Stimulated activated CD4-positive, alpha-beta T cell treated with anti-CD3 and anti-CD28 coated beads, Interleukin-4, amount 100 ng/mL, for 24 hours (primary cell): ENCODE results near the gene IFI27L2.

ENCODE experiments used
- DNase-seq: peaks from one replicate; pipeline ENCODE4 v3.0.0-alpha.2; 2020

IFI27L2 gene

DNA sequence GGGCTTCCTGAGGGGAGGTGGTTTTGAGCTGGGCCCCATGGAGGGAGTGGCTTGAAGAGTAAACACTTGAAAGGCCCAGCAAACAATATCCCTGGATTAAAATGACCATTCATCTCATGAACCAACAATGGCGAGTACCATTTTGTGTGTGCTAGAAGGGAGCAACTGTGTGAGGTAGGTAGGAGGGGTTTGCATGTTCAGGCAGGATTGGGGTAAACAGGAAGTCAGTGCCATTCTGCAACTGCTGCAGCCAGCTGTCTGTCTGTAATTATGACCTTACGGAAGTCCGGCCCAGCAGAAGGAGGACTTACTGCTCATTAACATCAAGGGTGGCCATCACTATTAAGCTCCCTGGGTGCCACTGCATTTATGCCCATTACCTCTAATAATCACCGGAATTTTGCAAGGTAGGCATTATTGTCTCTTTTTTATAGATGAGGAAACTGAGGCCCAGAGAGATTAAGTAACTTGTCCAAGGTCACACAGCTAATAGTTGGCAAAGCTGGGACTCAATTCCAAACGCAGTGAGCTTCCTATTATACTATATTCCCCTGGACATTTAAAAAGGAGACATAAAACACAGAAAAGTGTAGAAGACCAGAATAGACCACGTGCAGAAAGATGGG, 16.6 kb upstream of the IFI27L2 start:
- no peak for DNase-seq

DNA sequence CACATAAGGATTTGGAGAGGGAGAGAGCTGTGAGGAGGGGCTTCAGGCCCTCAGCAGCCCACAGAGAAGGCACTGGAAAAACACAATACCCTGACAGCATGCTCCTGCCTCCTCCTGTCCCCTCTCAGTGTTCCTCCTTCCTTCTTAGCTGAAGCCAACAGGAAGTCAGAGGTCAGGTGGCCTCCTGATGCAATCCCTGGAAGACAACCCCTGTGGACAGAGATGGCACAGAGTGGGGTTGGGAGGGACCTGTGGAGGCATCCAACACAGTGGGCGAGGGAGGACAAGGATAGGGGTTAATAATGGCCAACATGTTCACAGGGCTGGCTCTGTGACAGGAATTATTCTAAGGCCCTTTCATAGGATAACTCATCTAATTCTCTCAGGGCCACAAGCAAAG, 15.4 kb upstream of the IFI27L2 start:
- no peak for DNase-seq

DNA sequence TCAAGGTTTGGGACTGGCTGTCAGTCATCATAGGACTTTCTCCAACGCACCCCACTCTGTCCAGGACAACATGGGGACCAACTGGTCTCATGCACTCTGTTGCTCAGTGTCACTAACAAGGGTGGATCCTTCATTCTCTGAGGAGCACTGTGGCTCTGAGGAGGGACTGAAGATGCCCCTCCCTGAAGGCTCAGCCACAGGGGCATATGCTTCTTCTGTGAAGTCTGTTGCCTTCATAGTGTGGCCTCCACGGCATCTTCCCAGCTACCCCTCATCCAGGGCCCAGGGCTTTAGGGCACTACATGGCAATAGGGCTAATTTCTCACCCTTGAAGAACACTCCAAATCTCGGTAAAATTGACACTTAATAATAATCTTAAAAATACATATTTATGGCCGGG, 14.3 kb upstream of the IFI27L2 start:
- DNase-seq: no peak

DNA sequence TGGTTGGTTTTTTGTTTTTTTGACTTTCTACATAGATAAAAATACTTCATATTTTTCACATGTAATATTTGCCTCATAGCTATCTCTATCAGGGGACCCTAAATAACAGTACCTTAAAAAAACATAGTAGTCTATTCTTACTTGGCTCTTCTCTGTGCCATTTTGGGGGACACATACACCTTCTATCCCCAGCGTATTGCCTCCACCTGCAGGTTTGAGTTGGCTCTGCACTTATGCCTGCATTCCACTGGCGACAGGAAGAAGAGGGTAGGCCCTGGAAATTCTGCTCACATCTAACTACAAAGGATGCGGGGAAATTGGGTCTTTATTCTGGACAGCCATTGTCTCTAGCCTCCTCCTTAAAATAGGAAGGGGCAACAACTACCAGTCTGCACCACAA, 13.8 kb upstream of the IFI27L2 start:
- no peak for DNase-seq

DNA sequence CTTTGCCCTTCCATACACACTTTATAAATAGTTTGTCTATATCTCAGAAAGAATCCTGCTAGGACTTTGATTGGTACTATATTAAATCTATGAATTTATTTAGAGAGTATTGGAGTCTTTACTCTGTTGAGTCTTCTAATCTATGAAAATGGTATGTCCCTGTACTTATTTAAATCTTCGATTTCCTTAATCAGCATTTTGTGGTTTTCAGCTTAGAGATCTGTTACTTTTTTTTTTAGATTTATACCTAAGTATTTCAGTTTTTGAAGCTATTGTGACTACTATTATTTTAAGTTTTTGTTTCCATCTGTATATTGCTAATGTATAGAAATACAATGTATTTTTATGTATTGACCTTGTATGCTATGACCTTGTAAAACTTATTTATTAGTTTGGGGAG, 13.4 kb upstream of the IFI27L2 start:
- no peak for DNase-seq

DNA sequence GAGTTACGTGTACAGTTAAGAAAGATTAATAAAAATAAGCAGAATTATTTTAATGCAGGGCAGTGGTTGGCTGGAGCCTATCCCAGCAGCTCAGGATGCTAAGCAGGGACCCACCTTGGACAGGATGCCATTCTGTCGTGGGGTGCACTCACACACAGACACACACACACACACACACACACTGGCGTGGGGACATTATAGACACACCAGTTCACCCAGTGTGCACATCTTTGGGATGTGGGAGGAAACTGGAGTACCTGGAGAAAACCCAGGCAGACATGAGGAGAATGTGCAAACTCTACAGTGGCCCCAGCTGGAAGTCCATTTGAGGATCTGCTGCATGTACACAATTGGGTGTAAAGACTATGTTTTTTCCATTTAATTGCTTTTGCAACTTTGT, 12.8 kb upstream of the IFI27L2 start:
- no peak for DNase-seq

DNA sequence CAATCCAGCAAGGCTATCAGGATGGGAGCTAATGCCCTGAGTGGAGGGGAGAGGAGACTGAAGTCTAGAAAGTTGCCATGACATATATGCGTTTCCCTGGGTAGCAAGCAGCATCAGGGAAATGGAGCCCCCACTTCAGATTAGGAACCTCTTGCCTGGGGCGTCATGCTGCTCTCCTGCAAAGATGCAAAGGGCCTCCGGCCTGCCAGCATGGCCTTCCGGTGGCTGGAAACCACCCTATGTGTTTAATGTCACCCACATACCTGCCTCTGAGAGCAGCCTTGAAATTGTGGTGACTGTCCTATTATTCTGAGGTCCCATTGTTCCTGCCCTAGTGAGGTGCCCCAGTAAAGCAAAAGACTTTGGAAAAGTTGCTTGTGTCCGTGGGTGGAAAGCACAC, 10.0 kb upstream of the IFI27L2 start:
- DNase-seq: no peak

DNA sequence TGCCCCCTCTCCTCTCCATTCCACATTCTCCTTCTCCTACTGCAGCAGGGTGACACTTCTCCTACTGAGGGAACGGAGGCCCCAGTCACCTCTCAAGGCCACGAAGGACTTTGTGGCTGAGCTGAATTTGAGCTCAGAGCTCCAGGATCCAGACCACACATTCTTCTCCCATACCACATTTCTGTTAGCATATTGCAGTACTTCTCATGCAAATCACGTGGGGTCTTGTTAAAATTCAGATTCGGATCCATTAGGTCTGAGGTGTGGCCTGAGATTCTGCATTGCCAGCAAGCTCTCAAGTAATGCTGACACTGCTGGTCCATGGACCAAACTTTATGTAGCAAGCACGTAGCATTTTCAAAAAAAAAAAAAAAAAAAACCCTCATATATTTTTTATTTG, 9.6 kb upstream of the IFI27L2 start:
- no peak for DNase-seq

DNA sequence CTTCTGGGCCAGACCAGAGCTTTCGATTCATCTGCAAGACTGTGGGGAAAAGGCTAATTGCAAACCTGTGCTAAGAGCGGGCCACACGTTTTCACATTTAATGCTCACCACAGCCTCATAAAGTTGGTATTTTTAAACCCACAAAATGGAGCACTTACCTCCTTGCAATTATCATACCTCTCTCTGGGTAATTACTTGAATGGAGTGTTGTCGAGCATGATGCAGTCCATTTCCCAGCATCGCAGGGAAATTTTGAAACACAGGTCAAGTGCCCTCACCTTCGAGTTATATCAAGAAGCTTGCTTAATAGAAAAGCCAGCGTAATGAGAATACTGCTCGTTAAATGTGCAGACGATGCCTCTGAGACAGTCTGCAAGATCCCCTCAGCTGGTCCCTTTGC, 8.8 kb upstream of the IFI27L2 start:
- no peak for DNase-seq

DNA sequence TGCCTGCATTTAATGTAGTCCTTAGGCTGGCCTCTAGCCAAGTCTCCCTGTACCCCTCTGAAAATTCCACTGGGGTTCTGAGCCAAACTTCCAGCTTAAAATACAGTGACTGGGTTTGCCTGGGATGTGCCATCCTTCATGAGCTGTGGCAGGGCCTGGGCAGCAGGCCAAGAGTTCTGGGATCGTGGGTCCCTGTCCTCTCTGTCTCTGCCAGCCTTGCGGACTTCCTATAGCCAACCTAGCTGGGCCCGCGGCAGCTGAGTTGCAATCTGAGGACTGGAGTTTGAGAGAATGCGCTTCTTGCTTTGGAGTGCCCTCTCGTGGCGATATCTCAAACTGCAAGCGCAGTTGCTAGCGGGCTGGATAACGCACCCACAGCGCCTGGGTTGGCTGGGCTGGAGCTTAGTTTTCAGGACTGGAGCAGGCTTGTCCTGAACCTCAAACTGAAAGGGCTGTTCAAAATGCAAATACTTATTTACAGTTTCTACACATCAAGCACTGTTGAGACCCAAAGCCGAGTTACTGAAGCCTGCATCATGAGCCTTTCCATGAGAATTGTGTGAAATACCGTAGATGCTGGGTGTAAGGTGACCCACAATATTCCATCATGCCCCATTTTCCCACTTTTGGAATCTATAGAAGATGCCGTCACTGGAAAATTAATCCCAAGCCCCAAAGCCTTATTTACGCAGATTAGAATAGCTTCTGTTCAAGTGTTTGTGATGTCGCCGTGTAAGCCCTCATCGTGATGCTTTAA, 7.3 kb upstream of the IFI27L2 start:
- DNase-seq: peak; percentile 87

DNA sequence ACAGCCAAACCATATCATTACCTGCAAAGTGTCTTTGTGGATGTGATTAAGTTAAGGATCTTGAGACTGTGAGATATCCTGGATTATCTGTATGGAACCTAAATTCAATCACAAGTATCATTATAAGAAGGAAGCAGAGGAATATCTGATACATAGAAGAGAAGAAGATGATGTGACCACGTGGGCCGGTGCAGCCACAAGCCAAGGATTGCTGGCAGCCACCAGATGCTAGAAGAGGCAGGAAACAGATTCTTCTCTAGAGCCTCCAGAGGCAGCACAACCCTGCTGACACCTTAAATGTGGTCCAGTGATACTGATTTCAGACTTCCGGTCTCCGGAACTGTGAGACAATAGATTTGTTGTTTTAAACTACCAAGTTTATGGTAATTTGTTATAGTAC, 6.1 kb upstream of the IFI27L2 start:
- no peak for DNase-seq

DNA sequence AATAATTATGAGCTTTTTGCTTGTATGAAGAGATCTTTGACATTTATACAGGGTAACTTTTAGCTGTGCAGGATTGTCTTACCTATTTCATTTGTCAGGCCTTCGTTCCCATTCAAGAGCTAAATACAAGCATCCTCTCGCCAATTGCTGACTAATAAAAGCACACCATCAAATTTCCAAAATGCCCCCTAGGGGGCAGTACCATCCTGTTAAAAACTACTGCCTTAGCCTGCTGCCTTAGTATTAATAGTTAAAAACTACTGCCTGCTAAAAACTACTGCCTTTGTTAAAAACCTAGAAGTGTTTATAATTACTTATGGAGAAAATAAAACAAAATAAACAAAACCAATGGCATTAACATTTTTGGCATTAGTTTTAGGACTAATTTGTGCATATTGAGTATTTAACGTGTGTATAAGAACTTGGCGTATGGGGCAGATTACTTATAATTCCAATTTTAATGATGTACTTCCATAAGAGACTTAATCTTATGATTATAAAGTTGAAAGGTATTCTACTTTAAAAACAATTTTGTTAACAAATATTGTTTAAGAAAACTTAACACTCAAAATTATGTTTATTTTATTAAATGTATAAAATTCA, 3.0 kb upstream of the IFI27L2 start:
- DNase-seq: peak; percentile 73

DNA sequence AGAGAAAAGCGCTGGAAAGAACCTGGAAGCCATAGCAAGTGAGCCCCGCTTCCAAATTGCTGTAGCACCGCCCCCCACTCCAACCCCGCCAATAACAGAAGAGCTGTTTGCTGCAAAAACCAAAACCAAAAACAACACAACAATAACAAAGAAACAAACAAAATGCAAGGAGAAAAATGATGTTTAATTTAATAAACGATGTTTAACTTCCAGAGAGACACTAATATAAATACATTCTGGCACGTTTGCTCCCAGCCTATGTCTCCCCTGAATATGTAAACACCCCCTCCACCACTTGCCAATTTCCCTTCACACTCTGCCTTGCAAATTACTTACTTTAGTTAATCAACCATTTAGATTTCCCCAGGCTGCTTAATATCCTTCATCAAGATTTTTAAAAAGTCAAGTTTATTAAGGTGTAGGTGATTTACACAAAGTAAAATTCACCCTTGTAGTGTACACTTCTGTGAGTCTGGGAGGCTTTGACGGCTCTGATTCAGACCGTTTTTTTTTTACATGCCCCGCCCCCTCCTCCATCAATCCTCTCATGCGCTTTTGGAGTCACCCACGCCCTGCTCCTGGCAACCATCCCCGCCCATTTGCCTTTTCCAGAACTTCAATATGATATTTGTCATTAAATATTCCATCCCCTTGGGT, 482 bp upstream of the IFI27L2 start:
- DNase-seq: peak; percentile 26

DNA sequence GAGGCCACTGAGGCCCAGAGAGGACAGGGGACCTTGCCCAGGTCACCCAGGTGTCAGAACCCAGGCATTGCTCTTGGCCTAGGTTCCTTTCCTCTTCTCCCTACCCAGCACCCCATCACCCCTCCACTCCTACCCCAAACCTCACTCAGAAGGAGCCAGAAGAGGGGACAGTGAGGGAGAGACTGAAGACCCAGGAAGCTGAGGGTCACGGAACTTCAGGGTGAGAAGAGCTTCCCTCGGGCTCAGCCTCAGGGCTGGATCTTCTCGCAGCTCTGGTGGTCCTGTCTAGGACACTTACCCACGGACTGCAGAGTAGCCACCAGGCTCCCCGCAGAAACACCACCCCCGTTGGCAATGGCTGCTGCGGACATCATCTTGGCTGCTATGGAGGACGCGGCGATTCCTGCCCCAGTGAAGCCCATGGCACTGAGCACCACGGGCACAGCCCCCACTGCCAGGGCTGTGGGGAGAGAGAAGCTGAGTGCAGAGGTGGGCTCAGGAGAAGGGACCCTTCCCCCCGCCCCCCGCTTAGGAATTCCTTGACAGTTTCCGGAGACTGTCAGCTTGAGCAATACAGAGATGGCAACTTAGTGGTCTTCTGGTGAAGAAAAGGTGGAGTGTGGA, 1.1 kb downstream of the IFI27L2 start:
- DNase-seq: no peak

DNA sequence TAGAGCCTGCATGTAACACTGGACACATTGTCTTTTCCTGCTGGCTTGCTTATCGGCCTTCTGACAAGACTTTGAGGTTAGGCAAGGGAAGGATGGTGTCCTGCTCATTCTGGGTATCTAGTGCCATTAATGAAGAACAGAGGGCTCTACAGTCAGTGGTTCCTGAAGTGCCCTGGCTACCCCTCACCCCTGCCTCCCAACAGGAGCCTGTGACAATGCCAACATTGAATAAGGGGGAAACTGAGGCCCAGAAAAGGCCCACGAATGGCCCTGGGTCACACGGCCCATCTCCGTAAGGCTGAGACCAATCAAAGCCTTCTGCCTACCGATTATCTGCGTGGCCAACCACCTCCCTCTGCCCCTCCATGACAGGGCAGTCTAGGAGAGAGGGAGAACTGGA, 2.1 kb downstream of the IFI27L2 start:
- DNase-seq: no peak

DNA sequence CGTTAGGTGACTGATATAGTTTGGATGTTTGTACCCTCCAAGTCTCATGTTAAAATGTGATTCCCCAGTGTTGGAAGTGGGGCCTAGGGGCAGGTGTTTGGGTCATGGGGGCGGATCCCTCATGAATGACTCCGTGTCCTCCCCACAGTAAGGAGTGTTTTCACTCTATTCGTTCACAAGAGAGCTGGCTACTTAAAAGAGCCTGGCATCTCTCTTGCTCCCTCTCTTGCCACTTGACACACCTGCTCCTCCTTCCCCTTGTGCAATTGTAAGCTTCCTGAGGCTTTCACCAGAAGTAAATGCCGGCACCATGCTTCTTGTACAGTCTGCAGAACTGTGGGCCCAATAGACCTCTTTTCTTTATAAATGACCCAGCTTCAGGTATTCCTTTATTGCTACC, 2.6 kb downstream of the IFI27L2 start:
- DNase-seq: no peak

DNA sequence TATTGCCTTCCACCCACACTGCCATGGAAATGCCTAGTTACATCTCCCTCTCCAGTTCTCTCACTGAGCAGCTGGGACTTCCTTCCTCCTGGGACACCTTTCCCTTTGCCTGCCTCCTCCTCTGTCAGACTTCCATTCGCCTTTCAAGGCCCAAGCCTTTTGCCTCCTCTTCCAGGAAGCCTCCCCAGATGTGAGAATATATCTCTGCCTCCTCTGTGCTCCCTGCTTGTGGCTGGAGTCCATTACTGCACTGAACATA, 3.1 kb downstream of the IFI27L2 start:
- DNase-seq: no peak

DNA sequence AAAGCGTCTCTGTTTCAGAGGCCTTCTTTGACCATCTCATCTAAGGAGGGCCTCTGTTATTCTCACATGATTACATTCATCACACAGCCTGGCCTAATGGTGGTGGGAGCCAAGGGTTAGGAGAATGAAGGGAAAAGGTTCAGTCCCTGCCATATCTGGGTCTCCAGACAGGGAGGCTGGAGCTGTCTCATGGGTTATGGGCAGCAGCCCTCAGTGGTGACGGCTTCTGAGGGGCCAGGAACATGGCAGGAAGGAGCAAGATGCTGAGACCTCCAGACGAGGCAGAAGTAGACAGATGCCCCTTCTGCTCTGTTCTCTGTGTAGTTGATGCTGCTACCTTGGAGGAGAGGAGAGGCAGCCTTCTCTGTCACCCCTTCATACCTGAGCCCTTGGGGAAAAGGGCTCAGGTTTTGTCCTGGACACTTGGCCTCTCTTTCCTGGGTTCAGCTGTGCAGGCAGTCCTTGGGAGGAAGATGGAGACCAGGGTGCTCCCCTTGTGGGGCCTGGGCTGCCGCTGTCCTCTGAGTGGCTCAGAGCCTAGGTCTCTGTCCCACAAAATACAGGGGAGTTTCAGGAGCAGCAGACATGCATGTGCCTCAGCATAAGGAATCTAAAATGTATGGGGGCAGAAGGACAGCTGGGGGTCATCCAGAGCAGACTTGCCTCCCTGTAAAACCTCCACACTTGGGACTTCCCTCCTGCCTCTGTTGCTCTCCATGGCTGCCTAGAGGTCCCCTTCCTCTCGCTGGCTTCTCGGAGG, 3.6 kb downstream of the IFI27L2 start:
- DNase-seq: no peak

DNA sequence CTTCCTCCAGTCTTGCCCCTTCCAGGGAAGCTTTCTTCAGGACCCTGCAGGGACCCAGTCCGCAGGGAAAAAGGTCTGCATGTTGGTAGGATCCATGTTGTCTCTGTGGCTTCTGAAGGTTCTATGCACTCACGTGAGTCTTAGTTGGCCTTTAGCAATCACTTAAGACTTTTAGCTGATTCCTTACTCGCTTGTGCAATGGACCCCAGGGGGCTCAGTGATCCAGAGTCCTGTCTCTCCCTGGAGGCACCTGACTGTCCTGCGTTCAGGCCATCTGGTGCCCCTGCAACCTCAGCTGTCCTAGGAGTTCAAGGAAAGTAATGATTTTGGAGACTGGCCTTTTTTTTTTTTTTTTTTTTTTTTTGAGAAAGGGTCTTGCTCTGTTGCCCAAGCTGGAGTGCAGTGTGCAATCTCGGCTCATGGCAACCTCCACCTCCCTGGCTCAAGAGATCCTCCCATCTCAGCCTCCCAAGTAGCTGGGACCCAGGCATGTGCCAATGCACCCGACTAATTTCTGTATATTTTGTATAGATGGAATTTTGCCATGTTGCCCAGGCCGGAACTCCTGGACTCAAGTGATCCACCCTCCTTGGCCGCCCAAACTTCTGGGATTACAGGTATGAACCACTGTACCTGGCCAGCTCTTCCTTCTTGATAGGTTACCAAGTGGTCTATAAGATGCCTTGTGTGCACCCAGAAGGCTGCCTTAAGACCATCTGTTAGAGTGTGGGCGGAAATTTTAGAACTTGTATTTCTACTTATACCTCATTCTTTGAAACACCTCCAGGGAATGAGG, 4.6 kb downstream of the IFI27L2 start:
- DNase-seq: no peak

DNA sequence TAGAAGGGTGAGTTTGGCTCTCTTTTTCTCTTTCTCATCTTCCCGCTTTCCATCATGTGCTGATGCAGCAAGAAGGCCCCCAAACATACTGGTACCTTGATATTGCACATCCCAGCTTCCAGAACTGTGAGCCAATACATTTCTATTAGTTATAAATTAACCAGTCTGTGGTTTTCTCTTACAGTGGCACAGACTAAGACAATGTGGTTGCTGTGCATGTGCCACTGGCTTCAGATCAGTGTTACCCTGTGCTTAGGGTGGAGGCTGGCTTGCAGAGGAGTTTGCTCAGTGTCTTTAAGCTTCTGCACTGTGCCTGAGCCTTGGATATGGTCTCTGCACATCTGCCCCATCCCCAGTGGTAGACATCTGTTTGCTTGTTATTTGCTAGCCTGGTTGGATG, 5.5 kb downstream of the IFI27L2 start:
- DNase-seq: no peak

DNA sequence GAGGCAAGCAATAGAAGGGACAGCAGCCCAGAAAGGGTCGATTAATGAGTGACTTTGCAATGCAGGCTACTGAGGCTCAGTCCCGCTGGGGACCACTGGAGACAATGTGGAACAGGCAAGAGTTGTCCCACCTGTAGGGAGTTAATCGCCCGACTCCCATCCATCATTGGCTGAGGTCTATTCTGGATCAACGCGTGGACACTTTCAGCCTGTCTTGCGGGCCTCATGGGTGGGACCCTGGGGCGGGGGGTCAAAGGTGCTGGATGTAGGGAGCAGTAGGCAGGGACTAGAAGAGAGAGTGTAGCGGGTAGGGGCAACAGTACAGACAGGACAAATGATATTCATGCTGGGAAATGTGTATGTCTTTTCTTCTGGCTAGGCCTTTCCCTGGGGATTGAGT, 6.1 kb downstream of the IFI27L2 start:
- DNase-seq: no peak

DNA sequence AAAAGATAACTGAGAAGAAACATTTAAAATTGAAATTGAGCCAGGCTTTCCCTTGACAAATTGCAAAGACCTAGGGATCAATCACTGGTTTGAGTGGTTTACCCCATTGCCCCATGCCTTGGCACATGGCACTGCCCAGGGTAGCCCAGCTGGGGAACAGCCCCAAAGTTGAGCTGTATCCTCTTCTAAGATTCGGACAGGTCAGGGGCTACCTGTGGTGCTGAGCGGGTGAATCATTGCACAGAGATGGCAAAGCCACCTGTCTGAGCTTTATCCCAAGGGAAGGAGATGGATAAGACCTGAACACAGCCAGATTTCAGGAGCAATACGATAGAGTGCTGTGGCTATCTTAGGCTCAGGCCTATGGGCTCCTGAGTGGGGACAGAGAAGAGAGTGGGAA, 7.0 kb downstream of the IFI27L2 start:
- DNase-seq: no peak
